Measurements from ENCODE around the gene PANX3.

- no peak for TF ChIP-seq SIN3A (IDR thresholded peaks at IDR 0.05; ENCODE audit: borderline replicate concordance, insufficient read depth, low read length)
- no peak for TF ChIP-seq POLR2AphosphoS5 (IDR thresholded peaks at IDR 0.05; ENCODE audit: low read depth, low read length)
- TF ChIP-seq TAF1 (IDR thresholded peaks at IDR 0.05; ENCODE audit: borderline replicate concordance, insufficient read depth, low read length): no peak
- TF ChIP-seq REST (IDR thresholded peaks at IDR 0.05; ENCODE audit: insufficient read depth in 1 of 2, low read depth in 2 of 2, low read length in 2 of 2): no peak
Observed at GRCh38 chr11:124657904-124658303, 46.7 kb downstream of the PANX3 start.
